K562 (cell line): ENCODE data around the gene EGR1. TPM values are rescaled to one million over a fixed set of nuclear protein-coding genes. Genes with fewer than 3 reads are reported as not detected.
A peak's percentile ranks its signal among the peaks of the same experiment; 100 is the strongest.

Experiments
- HNRNPL ChIP-seq: fragments of 200-400 bp; formaldehyde crosslinking; IDR thresholded peaks from 2 replicates; pipeline ENCODE4 v1.6.1; 2017; ENCODE audit warnings: low read depth, mild to moderate bottlenecking, low read length
- KDM5B ChIP-seq: fragments of 200-600 bp; sonication (generic); IDR thresholded peaks from 2 replicates; pipeline ENCODE4 v1.6.1; 2012; ENCODE audit warnings: low read depth, mild to moderate bottlenecking, moderate library complexity, low read length, control low read depth, inconsistent platforms; ENCODE audit not compliant: insufficient replicate concordance
- PHF8 ChIP-seq: fragments of 200-600 bp; sonication (generic); IDR thresholded peaks from 2 replicates; pipeline ENCODE4 v1.6.1; 2012; ENCODE audit warnings: mixed run types, mild to moderate bottlenecking, inconsistent platforms, low read length, moderate library complexity, borderline replicate concordance
- POLR2A ChIP-seq: fragments of 450-650 bp; conservative IDR thresholded peaks from 2 replicates; pipeline ENCODE4 v1.6.1; 2016
- PRMT5 ChIP-seq: sonication (generic); formaldehyde crosslinking; IDR thresholded peaks from 2 replicates; pipeline ENCODE4 v1.5.0; 2020; ENCODE audit warnings: missing genetic modification reagents
- RAD21 ChIP-seq, 2 experiments: fragments of 250-450 bp in 1 of 2; fragments of 450-650 bp in 1 of 2; sonication (Bioruptor Pico) in 1 of 2; formaldehyde crosslinking in 1 of 2; IDR thresholded peaks in 1 of 2; conservative IDR thresholded peaks in 1 of 2; 2 replicates each; pipeline versions ENCODE4 v1.4.0 to v1.8.0; 2020 to 2022; ENCODE audit warnings: mild to moderate bottlenecking in 2 of 2, moderate library complexity in 1 of 2
- SRSF9 ChIP-seq: fragments of 200-400 bp; formaldehyde crosslinking; IDR thresholded peaks from 2 replicates; pipeline ENCODE4 v1.6.1; 2017; ENCODE audit warnings: low read depth, low read length, borderline replicate concordance
- YY1 ChIP-seq, 3 experiments: IDR thresholded peaks; 2 replicates each; pipeline ENCODE4 v1.6.1; 2011; ENCODE audit warnings: low read length in 2 of 3, mild to moderate bottlenecking in 2 of 3, moderate library complexity in 2 of 3, borderline replicate concordance in 1 of 3, control low read depth in 1 of 3, low read depth in 1 of 3; ENCODE audit not compliant: insufficient read depth in 3 of 3, insufficient replicate concordance in 2 of 3, control insufficient read depth in 1 of 3, insufficient read length in 1 of 3; ENCODE audit errors: extremely low read depth in 1 of 3
- ZBED1 ChIP-seq: IDR thresholded peaks from 2 replicates; pipeline ENCODE4 v1.6.1; 2014
- polyA plus RNA-seq, 8 experiments: library from polyadenylated mRNA; depleted of rRNA in 4 of 8; stranded (reverse) in 5 of 8; unstranded in 3 of 8; fragments of >200 nt; fragmentation: Nextera tagmentation in 2 of 8; fragmentation: Illumina TruSeq in 1 of 8; extraction: Ambion mirVana in 2 of 8; extraction: Trizol in 1 of 8; gene quantifications; 2 replicates each; pipeline versions ENCODE4 v1.2.1 to v1.2.3, GENCODE V29; 2011 to 2014; ENCODE audit warnings: inconsistent platforms in 1 of 8, missing spikeins in 1 of 8
- total RNA-seq, 7 experiments: library from RNA; depleted of rRNA in 6 of 7; stranded (reverse); fragments of >200 nt in 6 of 7; fragmentation: Illumina TruSeq in 2 of 7; extraction: Trizol in 2 of 7; gene quantifications; 2 replicates each; pipeline versions ENCODE4 v1.2.1 to v1.2.3, GENCODE V29; 2011 to 2021; ENCODE audit warnings: low replicate concordance in 1 of 7
- TF ChIP-seq, protein P1 (sequence below), 2 experiments: fragments of 450-650 bp in 1 of 2; sonication (generic) in 1 of 2; formaldehyde crosslinking in 1 of 2; IDR thresholded peaks; 2 replicates each; pipeline versions ENCODE4 v1.7.1 to v1.9.0; 2016 to 2022; ENCODE audit warnings: inconsistent platforms in 1 of 2, mild to moderate bottlenecking in 1 of 2, missing genetic modification reagents in 1 of 2
- TF ChIP-seq, protein P2 (sequence below): sonication (generic); formaldehyde crosslinking; IDR thresholded peaks from 2 replicates; pipeline ENCODE4 v1.8.0; 2023; ENCODE audit warnings: mild to moderate bottlenecking, missing genetic modification reagents

Gene EGR1
- total and polyA plus RNA-seq, 9 of the 15 experiments (the other 6 are each of a cell fraction or from before 2014, with no cell fraction given): 1.3 to 132 (median 21.5) TPM

DNA sequence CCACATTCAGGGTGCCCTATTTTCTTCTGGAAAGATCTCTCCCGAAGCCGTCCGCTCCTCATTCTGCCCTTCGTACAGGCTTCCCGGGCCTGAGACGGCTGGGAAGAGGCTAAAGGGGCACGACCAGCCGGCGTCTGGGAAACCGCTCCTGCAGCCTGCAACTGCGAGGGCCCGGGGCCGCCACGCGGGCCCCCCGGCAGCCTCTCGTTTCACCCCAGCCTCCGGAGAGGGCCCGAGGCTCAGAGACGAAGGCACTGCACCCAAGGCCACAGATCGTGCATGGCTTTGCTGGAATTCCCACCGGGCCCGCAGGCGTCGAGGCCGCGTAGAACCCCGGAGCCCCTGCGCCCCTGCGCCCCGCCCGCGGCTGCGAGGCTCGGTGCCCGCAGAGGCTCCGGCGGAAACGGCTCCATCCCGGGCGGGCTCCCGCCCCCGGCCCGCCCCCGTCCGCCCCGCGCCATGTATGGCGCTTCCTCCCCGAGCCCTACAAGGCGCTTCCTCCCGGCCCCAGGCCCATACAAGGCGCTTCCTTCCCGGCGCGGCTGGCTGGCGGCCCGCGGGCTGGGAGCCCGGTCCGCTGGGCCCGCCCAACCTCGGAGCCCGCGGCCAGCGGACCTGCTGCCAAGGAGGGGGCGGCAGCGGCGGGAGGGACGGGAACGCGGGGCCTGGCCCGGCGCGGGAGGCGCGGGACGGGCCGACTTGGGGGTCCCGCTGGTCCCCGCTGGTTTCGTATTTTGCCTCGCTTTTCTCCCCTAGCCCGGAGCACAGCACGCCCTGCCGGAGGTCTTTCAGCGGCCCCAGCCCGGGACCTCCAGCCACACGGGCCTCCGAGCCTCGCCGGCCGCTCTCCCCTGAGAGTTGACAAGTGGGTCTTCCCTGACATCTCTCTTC is 26.6 kb downstream of the EGR1 start (continued):
- TF ChIP-seq, protein P1, sequence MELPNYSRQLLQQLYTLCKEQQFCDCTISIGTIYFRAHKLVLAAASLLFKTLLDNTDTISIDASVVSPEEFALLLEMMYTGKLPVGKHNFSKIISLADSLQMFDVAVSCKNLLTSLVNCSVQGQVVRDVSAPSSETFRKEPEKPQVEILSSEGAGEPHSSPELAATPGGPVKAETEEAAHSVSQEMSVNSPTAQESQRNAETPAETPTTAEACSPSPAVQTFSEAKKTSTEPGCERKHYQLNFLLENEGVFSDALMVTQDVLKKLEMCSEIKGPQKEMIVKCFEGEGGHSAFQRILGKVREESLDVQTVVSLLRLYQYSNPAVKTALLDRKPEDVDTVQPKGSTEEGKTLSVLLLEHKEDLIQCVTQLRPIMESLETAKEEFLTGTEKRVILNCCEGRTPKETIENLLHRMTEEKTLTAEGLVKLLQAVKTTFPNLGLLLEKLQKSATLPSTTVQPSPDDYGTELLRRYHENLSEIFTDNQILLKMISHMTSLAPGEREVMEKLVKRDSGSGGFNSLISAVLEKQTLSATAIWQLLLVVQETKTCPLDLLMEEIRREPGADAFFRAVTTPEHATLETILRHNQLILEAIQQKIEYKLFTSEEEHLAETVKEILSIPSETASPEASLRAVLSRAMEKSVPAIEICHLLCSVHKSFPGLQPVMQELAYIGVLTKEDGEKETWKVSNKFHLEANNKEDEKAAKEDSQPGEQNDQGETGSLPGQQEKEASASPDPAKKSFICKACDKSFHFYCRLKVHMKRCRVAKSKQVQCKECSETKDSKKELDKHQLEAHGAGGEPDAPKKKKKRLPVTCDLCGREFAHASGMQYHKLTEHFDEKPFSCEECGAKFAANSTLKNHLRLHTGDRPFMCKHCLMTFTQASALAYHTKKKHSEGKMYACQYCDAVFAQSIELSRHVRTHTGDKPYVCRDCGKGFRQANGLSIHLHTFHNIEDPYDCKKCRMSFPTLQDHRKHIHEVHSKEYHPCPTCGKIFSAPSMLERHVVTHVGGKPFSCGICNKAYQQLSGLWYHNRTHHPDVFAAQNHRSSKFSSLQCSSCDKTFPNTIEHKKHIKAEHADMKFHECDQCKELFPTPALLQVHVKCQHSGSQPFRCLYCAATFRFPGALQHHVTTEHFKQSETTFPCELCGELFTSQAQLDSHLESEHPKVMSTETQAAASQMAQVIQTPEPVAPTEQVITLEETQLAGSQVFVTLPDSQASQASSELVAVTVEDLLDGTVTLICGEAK (IDR thresholded peaks at IDR 0.05): peak; percentile 35
- TF ChIP-seq, protein P1 (CRISPR knock-in tag; IDR thresholded peaks at IDR 0.05): no peak
- TF ChIP-seq PHF8 (peak; percentile 67; the same call in 1 of the 2 replicates), ZBED1 (peak; percentile 22; the same call in 1 of the 2 replicates), HNRNPL (peak; percentile 76; the same call in 1 of the 2 replicates), PRMT5 (CRISPR knock-in tag) (peak; percentile 43; the same call in 1 of the 2 replicates), POLR2A (peak; percentile 29; the same call in 1 of the 2 replicates), SRSF9 (no peak), RAD21 (CRISPR knock-in tag; conservative IDR thresholded peaks at IDR 0.05 in 1 of 2, IDR thresholded peaks at IDR 0.05 in 1 of 2) (peak in 1 of 2 experiments; percentile 3; a peak in 2 of 4 replicates), KDM5B (peak; percentile 49), YY1 (IDR thresholded peaks at IDR 0.05; ENCODE audit: borderline replicate concordance in 1 of 3, control insufficient read depth in 1 of 3, extremely low read depth in 1 of 3, insufficient read depth in 3 of 3, insufficient read length in 1 of 3, insufficient replicate concordance in 2 of 3, low read depth in 1 of 3, low read length in 2 of 3) (peak in 2 of 3 experiments; percentile 21 to 28)
- TF ChIP-seq, protein P2, sequence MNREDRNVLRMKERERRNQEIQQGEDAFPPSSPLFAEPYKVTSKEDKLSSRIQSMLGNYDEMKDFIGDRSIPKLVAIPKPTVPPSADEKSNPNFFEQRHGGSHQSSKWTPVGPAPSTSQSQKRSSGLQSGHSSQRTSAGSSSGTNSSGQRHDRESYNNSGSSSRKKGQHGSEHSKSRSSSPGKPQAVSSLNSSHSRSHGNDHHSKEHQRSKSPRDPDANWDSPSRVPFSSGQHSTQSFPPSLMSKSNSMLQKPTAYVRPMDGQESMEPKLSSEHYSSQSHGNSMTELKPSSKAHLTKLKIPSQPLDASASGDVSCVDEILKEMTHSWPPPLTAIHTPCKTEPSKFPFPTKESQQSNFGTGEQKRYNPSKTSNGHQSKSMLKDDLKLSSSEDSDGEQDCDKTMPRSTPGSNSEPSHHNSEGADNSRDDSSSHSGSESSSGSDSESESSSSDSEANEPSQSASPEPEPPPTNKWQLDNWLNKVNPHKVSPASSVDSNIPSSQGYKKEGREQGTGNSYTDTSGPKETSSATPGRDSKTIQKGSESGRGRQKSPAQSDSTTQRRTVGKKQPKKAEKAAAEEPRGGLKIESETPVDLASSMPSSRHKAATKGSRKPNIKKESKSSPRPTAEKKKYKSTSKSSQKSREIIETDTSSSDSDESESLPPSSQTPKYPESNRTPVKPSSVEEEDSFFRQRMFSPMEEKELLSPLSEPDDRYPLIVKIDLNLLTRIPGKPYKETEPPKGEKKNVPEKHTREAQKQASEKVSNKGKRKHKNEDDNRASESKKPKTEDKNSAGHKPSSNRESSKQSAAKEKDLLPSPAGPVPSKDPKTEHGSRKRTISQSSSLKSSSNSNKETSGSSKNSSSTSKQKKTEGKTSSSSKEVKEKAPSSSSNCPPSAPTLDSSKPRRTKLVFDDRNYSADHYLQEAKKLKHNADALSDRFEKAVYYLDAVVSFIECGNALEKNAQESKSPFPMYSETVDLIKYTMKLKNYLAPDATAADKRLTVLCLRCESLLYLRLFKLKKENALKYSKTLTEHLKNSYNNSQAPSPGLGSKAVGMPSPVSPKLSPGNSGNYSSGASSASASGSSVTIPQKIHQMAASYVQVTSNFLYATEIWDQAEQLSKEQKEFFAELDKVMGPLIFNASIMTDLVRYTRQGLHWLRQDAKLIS (CRISPR knock-in tag): 0 out of 2 replicates have a peak, but pooled peaks have one; percentile 57
